Spleen (tissue), 7 donors: ENCODE data around the gene SLC22A2.

Source experiments
- POLR2A ChIP-seq, 3 donors: fragments of 450-650 bp; IDR thresholded peaks; one replicate each; pipeline ENCODE4 v1.5.1; 2017; ENCODE audit warnings: antibody characterized with exemption in 3 of 3, mild to moderate bottlenecking in 1 of 3
- POLR2AphosphoS5 ChIP-seq, 3 donors: sonication (generic); formaldehyde crosslinking; IDR thresholded peaks; one replicate each; pipeline ENCODE4 v1.5.1; 2017; ENCODE audit warnings: antibody characterized with exemption in 3 of 3
- TF ChIP-seq, protein P1 (sequence below), 11 experiments: fragments of 200-600 bp in 7 of 11; fragments of 450-650 bp in 4 of 11; sonication (generic) in 4 of 11; IDR thresholded peaks in 8 of 11; conservative IDR thresholded peaks in 3 of 11; 1 replicate in 7 of 11; 2 replicates in 4 of 11; pipeline versions ENCODE4 v1.4.0 to v1.8.0; 2016 to 2021; ENCODE audit warnings: antibody characterized with exemption in 11 of 11, inconsistent platforms in 4 of 11, mild to moderate bottlenecking in 1 of 11
- donor health status: DM: no; HTN: no; CAD: no; lungs with moderate emphysema.
- donor health status: DM: no; HTN: no; CAD: no.
- donor health status: DM: no; HTN: no; CAD: no.

DNA sequence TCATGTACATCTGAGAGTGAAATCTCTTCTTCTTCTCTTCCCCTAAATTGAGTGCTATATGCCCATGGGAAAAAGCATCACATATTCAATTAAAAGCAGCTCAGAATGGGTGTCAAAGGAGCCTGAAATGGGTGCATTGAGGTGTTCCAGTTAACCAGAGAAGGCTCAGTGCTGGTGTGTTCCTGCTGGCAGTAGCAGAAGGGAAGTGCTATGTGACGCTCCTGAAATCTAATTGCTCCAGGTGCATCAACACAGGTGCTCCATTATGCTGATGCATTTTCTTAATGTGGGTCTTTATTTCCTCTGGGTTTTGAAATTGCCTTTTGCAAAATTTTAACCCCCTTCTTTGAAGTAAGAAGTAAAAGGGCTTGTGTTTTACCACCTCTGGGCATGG lies 17.9 kb downstream of the SLC22A2 start:
- TF ChIP-seq, protein P1, sequence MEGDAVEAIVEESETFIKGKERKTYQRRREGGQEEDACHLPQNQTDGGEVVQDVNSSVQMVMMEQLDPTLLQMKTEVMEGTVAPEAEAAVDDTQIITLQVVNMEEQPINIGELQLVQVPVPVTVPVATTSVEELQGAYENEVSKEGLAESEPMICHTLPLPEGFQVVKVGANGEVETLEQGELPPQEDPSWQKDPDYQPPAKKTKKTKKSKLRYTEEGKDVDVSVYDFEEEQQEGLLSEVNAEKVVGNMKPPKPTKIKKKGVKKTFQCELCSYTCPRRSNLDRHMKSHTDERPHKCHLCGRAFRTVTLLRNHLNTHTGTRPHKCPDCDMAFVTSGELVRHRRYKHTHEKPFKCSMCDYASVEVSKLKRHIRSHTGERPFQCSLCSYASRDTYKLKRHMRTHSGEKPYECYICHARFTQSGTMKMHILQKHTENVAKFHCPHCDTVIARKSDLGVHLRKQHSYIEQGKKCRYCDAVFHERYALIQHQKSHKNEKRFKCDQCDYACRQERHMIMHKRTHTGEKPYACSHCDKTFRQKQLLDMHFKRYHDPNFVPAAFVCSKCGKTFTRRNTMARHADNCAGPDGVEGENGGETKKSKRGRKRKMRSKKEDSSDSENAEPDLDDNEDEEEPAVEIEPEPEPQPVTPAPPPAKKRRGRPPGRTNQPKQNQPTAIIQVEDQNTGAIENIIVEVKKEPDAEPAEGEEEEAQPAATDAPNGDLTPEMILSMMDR (IDR thresholded peaks at IDR 0.05 in 8 of 11, conservative IDR thresholded peaks at IDR 0.05 in 3 of 11), result no peak
- TF ChIP-seq POLR2AphosphoS5 (IDR thresholded peaks at IDR 0.05) (no peak), POLR2A (IDR thresholded peaks at IDR 0.05) (no peak)
